ENCODE measurements around the gene IARS2.

GRCh38 chr1:220084460-220084859 is 9.5 kb upstream of the IARS2 start:
- TF ChIP-seq TAF1 (IDR thresholded peaks at IDR 0.05; ENCODE audit: low read depth) (no peak), RAD21 (IDR thresholded peaks at IDR 0.05; ENCODE audit: low read depth) (no peak), CEBPB (IDR thresholded peaks at IDR 0.05) (no peak), EP300 (IDR thresholded peaks at IDR 0.05; ENCODE audit: borderline replicate concordance) (no peak), ZBTB7A (IDR thresholded peaks at IDR 0.05; ENCODE audit: low read depth) (no peak), MAX (IDR thresholded peaks at IDR 0.05) (no peak), YY1 (IDR thresholded peaks at IDR 0.05; ENCODE audit: low read depth) (no peak), REST (IDR thresholded peaks at IDR 0.05; ENCODE audit: low read depth) (no peak), FOXM1 (IDR thresholded peaks at IDR 0.05; ENCODE audit: borderline replicate concordance, low read depth) (no peak)
